ENCODE measurements around the gene SP8.

SP8 gene

DNA sequence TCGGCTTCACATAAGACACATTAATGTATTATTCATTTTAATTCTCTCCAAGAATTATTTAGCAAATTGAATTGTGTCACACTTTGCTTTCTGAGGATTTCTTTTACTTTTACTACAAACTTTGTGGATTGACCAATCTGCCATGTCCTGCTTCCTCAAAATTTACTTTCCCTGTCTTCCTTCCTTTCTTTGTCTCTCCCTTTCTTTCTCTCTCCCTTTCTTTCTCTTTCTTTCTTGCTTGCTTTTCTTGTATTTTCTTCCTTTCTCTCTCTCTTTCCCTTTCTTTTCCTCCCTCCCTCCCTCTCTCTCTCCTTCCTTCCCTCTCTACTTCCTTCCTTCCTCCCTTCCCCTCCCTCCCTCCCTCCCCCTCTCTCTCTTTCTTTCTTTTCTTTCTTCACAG, 37.8 kb downstream of the SP8 start:
- no peak for DNase-seq

DNA sequence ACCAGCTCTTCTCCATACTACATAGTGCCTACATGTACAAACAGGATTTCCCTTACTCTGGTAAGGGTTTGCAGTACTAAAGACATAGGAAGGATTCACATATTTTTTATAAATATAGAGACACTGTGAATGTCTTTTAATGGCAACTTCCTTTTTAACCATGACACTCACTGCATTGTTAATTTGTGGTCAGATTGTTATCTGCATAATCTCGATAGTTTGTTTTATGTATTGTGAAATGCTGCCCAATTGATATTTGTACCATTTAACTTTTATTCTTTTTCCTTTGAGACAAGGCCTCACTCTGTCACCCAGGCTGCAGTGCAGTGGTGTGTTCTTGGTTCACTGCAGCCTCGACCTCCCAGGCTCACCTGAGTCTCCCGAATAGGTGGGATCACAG, 39.7 kb downstream of the SP8 start:
- no peak for DNase-seq

DNA sequence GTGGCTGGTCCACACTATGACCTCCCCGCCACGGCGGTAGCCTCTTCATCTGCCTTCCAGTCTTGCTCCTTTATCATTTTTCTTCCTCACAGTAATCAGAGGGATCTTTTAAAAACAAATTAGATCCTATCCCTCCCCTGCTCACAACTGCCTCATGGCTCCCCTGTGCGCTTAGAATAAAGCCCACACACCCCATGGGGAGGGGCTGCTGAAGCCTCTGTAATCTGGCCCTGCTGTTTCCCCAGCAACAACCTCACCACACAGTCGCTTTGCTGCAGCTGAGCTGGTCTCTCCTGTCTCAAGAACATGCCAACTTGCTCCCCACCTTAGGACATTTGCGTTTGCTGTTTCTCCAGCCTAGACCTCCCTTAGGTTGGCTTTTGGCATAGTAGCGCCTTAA, 41.0 kb downstream of the SP8 start:
- no peak for DNase-seq

DNA sequence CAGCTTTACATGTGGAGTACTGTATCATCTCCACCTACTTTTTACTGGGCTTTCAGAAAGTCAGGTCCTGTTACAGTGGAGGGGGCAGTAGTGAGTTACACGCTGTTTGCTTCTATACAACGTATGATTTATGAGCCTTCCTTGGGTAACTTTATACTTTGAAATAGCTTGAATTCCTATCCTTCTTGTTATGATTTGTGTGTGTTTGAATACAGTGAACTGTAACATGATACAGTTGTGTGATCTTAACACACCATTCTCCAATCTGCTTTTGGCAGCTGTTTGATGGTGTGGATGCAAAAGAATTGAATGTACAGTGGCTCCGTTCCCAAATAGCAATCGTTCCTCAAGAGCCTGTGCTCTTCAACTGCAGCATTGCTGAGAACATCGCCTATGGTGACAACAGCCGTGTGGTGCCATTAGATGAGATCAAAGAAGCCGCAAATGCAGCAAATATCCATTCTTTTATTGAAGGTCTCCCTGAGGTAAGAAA, 41.7 kb downstream of the SP8 start:
- peak; percentile 14 for DNase-seq

DNA sequence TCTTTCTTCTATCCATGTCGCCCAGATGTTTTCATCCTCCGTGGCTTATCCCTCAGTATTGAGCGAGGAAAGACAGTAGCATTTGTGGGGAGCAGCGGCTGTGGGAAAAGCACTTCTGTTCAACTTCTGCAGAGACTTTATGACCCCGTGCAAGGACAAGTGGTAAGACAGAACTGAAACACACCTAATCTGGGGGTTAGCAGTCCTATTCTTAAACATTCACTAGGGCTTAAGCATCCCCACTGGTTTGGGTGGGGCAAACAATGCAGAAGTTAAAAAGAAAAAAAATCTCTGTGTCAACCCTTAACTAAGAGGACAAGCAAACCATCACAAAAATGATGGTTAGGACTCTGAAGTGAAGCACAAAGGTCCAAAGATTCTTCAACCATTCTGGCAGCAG, 43.8 kb downstream of the SP8 start:
- DNase-seq, result no peak

DNA sequence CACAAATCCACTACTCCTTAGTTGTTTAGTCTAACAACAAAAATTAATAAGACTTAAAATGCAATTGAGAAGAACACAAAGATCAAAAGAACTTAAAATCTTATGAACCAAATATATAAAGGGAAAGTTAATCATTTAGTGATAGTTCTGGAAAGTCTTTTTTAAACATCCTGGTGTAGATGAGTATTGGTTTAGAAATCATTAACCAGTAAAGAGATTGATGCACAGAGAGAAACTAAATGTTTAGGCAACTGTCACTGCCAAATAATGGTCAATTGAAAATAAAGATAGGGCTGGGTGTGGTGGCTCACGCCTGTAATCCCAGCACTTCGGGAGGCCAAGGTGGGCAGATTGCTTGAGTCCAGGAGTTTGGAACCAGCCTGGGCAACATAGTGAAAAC, 44.9 kb downstream of the SP8 start:
- DNase-seq, result no peak

DNA sequence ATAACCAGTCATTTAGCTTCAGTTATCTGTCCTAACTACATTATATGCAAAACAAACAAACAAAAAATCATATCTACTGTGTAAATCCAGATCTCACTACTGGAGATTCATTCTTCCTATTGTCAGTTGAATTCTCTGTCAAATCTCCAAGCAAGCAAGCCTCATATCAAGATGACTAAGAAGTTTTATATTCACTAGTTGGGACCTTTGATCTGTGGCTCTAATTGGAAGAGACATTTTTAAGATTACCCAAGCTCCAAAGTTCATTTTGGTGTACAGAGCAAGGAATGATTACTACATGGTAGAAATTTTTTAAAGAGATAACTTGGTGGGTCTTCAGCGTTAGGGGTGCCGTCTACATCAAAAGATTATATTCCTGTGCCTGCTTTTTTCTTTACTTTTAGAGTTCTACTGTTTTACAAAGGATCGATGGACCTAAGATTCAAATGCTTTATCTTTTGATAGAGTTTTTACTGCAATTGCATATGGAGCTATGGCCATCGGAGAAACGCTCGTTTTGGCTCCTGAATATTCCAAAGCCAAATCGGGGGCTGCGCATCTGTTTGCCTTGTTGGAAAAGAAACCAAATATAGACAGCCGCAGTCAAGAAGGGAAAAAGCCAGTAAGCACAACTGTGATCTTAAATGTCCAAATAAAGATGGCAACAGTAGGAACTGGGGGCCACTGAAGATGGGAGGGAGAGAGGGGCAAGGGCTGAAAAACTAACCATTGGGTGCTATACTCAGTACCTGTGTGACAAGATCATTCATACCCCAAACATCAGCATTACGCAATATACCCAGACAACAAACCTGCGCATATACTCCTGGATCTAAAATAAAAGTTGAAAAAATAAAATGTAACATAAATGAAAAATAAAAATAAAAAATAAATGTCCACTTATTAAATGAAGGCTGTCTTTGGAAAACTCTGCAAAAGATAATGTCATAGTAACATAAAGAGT, 47.9 kb downstream of the SP8 start:
- no peak for DNase-seq

DNA sequence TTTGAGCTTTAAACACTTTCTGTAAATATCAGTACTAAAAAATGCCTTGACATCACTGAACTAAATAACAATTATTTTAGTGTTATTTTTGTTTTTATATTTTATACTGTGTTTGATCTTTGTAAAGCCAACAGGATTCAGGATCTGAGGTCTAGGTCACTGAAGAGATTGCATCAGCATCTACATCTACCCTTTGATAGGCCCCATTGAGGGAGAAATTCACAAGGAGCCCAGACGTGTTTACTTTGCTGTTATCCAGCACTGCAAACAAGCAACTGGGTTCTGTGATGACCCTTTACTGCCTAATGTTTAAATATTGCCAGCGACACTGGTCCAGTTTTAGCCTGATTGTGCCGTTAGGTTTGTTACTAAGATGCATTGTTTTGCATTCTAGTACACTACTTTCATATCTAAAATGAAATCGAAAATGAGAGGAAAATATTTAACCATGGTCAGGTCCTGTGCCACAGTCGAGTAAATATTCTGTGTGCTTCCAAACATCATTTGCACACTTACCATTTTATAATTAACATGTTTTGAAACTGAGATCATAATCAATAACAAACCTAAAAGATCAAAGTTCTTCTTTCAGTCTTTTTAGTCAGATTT, 48.7 kb downstream of the SP8 start:
- peak; percentile 56 for DNase-seq

DNA sequence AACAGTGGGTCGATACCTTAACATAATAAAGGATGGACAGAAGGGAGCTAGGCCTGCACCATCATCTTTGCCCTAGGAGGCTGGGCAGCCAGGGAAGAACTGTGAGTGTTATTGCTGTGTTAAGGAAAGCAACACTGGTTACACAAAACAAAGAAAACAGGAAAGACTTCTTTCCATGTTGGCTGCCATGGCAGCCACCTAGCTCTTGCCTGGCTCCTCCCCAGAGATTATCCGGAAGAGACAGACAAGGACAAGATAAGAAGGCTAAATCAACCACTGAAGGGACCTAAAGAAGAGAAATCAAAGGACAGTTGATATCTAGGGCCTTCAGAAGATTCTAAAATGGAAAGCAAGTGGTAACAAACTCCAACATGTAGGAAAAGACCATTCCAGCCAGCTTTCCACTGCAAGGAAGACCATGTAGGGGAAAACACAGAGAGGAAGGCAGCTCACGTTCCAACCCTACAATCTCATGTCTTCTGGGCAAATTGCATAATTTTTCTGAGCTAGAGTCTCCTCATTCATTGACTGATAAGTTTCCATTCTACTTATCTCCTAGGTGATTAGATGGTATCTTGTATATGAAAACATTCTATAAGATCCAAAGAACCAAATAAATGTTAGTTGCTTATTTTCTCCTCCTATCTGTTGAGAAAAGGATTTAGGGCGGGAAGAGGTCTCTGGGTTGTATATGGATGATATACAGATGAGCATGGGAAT, 51.2 kb downstream of the SP8 start:
- DNase-seq, result no peak
